NCI-H345 treated with DMSO at 0.1 percent for 48 hours (cell line): Measurements from ENCODE around the gene FAS.

Experiments
- DNase-seq: peaks from one replicate; lab custom pipeline; 2025; ENCODE audit not compliant: unreplicated experiment; lab: John Stamatoyannopoulos, UW

Gene FAS

DNA sequence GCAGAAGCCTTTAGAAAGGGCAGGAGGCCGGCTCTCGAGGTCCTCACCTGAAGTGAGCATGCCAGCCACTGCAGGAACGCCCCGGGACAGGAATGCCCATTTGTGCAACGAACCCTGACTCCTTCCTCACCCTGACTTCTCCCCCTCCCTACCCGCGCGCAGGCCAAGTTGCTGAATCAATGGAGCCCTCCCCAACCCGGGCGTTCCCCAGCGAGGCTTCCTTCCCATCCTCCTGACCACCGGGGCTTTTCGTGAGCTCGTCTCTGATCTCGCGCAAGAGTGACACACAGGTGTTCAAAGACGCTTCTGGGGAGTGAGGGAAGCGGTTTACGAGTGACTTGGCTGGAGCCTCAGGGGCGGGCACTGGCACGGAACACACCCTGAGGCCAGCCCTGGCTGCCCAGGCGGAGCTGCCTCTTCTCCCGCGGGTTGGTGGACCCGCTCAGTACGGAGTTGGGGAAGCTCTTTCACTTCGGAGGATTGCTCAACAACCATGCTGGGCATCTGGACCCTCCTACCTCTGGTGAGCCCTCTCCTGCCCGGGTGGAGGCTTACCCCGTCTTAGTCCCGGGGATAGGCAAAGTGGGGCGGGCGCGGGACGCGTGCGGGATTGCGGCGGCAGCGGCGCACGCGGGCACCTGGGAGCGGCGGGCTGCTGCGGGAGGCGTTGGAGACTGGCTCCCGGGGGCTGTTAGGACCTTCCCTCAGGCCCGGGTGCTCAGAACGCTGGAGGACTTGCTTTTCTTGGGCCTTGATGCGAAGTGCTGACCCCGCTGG lies at the start of gene FAS:
TSS of gene FAS (plus strand) at position 415 of the 777 bp plus-strand sequence. CDS start at position 494, 79 bp downstream.
- no peak for DNase-seq

DNA sequence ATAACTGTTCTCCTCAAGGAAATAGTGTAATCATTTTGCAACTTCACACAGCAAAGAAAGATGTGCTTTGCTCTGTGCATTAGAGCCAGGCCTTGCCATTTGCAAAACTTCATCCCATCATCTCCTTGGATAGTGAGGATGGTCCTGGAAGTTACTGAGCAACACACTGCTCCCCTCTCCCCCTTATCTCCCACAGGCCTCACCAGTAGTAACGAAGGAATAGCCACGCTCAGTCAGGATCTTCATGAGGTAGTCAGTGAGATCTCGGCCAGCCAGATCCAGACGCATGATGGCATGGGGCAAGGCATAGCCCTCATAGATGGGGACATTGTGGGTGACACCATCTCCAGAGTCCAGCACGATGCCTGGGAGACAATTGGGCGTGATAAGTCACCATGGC lies 49.6 kb upstream of the FAS start:
- no peak for DNase-seq

DNA sequence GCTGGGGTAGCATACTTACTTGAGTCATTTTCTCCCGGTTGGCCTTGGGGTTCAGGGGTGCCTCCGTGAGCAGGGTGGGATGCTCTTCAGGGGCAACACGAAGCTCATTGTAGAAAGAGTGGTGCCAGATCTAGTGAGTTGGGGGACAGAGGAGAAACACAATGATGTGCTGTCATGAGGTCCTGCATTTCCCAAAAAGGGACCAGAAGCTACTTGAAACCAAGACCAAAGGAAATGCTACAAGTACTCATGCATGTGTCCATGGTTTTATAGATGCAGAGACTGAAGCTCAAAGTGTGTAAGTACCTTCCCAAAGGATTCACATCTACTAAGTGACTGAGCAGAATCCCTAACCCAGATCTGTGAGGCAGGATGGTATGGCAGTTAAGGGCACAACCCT lies 46.8 kb upstream of the FAS start:
- DNase-seq, result no peak

DNA sequence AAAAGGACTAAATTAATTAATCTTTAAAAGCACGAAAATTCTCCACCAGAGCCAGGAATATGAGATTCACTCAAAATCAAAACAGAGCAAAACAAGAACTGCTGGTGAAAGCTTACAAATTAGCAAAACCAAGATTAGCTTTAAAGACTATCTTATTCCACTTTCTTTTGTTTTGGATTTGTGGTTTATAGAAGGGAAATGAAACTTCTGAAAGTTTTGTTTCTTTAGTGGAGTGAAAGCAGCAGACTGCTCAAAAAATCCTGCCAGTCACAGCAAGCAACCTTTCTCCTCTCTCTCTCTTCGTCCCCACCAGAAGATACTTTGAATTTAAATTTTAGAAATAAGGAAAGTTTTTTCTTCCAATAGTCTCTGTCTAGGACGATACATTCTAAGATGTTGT lies 45.8 kb upstream of the FAS start:
- DNase-seq, result no peak

DNA sequence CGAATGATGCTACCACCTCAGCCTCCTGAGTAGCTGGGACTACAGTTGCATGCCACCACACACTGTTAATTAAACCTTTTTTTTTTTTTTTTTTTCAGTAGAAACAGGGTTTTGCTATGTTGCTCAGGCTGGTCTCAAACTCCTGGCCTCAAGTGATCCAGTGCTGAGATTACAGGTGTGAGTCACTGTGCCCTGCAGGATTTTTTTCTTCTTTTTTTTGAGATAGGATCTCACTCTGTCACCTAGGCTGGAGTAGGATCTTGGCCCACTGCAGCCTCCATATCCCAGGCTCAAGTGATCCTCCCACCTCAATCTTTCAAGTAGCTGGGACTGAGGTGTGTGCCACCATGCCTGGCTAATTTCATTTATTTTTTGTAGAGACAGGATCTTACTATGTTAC lies 44.4 kb upstream of the FAS start:
- DNase-seq, result no peak

DNA sequence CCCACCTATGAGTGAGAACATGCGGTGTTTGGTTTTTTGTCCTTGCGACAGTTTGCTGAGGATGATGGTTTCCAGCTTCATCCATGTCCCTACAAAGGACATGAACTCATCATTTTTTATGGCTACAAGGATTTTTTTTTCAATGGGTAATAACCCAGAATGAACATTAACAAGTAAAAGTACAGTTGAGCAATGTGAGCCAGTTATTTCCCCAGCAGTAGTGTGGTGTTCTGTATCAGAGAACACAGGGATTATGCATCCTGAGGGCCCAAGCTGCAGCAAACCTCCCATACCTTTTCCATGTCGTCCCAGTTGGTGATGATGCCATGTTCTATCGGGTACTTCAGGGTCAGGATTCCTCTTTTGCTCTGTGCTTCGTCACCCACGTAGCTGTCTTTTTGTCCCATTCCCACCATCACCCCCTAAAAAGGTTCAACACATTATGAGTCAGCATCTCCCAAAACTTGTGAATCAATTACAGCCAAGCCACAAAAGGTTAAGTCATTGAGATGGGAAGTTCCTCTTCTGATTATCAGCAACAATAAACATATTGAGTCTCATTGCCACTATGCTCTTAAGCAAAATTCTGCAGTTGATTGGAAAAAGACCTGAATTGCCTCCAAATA lies 43.5 kb upstream of the FAS start:
- no peak for DNase-seq

DNA sequence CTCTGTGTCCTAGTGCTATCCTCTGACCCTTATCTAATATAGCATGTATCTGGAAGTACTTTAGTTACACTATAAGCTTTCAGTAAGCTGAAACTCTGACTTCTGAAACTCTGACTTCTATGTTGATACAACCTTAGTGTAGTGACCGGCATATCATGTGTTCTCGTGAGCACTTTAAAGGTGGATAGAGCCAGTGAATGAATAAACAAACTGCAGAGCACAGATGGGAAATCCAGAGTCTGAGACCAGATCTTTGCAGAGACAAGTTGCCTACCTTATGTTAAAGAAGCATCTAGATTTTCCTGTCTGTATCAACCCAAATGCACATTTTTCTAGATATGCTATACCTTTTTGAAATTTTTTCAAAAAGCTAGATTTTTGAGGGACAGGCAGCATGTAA lies 41.5 kb upstream of the FAS start:
- DNase-seq, result no peak

DNA sequence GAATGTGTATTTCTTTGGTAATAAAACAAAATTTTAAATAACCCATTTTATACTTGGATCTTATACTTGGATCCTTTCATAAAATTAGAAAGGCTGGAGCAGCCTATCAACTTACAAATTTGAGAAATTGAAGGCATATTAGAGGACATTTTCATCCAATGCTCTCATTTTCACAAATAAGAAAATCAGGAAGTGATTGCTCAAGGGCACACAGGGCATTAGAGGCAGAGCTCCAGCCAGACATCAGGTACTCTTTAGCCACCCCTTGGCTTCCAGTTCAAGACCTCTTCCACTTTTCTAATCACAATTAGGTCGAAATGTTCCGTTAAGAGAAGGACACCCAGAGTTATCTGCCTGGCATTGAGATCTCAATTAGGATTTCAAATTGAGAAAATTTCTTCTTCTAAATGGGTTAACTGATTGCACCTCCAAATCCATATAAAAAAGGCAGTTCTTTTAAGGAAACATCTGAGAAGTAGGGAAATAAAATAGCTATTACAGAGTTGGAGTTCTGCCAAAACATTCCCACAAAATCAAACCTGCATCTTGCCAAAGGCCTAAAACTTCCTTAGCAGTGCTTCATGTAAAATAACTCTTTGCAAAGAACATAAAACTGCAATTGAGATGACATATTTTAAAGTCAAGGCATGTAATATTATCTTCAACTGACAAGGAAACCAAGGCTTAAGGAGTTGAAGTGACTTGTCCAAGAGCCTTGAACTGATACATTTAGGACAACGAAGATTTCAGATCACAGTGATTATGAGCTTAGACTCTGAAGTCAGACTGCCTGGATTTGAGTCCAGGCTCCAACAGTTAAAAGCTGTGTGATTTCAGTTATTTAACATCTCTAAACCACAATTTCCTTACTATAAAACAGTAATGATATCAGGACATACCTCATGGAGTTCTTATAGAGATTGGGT lies 40.4 kb upstream of the FAS start:
- DNase-seq, result no peak

DNA sequence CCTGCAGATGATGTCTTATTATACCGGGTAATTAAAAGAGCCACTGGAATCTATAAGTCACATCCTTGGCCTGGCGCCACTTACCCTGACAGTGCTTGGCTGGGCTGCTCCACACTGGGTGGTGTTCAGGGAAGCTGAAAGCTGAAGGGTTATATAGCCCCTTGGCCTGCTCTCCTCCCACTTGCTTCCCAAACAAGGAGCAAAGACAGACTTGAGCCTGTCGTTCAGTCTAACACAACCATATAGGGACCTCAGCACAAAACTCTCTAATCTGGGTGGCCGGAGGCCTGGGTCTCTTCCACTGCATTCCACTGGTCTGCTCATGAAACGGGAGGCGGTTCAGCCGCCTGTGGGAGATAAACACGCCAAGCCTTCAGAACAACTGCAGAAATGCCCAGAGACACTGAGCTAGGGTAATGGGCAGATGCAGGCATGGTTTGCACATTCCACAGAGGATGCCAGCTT lies 37.9 kb upstream of the FAS start, which contains the start of gene ACTA2:
TSS of gene ACTA2 (minus strand) at position 127 of the 465 bp plus-strand sequence. CDS start 3,843 bp downstream, outside the sequence.
- no peak for DNase-seq

DNA sequence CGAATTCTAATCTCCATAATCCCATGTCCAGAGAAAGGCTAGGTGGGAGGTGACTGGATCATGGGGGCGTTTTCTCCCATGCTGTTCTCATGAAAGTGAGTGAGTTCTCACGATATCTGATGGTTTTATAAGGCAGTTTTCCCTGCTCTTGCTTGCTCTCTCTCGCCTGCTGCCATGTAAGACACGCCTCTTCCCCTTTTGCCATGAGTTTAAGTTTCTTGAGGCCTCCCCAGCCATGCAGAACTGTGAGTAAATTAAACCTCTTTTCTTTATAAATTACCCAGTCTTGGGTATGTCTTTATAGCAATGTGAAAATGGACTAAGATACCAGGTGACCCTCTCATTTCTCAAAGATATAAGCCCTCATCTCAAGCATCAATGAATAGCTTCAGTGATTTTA lies 36.9 kb upstream of the FAS start:
- DNase-seq, result no peak

DNA sequence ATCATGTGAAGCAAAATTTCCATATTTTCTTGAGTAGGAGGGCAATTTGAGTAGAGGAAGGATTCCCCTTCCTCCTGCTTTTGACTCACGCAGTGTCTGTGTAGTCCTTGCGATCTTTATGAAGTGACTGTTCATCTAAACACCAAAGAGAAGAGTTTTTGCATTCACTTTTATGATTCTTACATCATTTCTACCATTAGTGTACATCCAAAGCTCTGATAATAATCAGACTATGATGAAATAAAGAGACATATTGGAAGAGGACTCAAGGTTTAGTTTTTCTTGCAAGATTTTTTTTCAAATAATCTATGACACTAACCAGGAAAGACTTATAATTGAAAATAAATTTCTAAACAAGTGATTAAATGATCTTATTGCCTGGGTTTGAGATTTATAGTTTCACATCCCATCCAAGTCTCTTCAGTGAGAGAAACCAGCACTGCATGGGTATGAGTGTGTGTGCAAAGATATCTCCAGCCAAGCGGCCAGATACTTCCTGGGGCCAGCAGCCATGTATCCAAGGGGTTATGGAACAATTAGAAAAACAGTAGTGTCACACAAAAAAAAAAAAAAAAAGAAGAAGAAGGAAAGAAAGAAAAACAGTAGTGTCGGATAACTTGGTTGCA lies 36.0 kb upstream of the FAS start:
- DNase-seq, result no peak

DNA sequence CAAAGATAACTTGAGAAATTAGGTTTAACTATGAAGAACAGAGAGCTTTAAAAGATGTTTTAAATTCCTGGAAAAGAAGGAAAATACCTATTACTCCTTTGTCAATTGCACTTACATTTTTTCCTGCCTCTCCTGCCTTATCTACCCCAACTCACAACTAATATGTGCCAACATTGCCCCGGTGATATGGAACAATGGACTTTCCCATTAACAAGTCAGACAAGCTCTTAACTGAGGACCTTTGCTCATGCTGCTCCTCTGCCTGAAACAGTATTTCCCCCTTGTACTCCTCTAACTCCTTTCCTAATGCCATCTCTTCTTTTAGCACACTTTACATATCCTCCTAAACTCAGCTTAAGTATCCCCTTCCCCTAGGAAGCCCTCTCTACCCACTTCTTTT lies 33.2 kb upstream of the FAS start:
- no peak for DNase-seq

DNA sequence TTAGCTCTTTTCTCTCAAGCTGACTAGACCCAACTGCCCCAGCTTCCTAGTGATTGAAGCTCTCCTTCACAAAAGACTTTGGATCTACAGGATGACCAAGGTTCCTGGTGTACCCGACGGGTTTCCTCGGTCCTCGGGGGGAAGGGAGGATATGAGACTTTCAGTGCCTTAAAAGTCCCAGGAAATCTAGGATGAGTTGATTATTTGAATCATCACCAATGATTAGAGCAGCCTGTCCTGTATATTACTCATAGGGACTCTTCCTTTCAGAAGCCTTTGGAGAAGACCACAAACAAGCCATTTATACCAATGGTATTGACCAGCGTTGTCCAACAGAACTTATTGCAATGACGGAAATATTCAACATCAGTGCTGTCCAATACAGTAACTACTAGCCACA lies 31.9 kb upstream of the FAS start:
- DNase-seq, result no peak

DNA sequence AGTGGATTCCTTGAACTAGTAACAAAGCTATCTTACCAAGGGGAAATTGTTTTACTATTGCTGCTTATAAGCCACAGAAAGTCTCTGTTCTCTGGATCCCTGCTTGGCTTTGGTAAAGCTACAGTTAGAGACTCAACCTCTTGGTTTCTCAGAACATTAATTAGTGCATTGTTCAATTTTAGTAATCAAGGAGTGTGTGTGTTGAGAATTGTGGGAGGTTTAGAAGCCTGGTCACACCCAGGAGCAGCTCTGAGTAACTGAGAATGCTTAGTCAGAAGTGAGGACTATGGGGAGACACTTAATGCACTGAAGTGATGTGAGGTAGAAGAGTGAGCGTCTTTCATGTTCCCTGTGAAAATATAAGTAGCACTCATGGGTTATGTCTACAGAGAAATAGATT lies 29.8 kb upstream of the FAS start:
- no peak for DNase-seq

DNA sequence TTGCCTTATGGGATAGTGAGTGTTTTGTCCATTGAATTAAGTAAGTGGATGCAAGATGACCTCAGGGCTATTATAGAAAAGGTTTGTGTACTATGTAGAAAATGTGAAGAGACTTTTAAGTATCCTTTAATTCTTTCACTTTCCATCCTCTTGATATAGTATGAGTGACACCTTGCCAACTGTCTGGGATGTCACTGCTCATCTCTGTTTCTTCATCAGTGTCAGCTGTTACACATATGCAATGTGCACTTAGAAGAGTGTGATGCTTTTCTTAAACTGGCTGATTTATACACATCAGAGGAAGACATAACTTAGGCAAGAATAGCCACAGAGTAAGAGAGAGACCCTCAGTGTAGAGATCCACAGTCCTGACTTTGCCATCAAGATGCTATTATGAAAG lies 29.3 kb upstream of the FAS start:
- DNase-seq, result no peak

DNA sequence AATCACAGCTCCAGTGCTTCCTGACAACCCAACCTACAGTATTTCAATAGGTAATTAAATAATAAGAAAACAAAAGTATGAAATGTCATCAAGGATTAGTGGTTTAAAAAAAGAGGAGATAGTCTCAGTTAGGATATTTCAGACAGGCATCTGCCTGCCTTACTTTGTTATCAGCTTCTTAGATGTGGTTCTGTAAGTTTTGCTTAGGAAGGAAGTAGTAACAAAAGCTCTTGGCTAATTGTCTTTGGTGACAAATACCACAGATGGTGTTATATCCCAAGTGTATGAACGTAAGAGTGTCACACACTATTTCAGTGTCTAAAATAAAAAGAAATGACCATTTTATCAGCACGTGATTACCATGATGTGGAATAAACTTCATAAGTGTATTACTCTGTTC lies 28.3 kb upstream of the FAS start:
- DNase-seq, result no peak

DNA sequence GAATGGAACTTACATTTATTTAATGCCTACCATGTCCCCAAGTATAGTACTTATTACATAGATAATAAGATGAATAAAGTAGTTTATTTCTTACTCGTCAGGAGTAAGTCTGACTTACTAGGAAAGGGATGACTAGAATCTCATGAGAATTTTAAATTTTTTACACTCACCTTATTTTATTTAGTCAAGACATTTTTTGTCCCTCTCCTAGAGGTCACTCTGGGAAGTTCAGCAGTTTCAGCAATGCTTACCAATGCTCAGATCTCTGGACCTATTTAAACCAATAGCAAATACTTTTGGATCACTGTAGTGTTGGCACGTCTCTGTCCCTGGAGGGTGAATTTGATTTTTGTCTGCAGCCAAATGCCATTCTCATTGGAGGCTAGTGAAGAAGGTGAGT lies 27.3 kb upstream of the FAS start:
- DNase-seq, result no peak

DNA sequence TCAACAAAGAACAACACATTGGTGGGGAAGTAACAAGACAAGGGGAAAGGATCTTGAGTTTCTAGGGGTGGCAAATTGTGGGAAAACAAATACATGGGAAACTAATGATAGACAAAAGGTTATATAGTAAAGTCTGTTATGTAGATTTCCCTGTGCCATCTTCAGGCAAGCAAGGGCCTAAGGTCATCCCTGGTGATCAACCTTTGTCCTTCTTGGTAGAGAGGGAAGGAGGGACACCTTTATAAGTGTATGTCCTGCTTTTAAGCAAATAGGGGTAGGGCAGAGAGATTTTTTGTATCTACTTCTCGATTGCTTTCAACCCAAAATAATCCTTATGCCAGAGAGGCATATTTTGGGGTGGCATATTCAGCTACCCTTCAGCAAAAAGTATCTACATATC lies 26.2 kb upstream of the FAS start:
- DNase-seq, result no peak

DNA sequence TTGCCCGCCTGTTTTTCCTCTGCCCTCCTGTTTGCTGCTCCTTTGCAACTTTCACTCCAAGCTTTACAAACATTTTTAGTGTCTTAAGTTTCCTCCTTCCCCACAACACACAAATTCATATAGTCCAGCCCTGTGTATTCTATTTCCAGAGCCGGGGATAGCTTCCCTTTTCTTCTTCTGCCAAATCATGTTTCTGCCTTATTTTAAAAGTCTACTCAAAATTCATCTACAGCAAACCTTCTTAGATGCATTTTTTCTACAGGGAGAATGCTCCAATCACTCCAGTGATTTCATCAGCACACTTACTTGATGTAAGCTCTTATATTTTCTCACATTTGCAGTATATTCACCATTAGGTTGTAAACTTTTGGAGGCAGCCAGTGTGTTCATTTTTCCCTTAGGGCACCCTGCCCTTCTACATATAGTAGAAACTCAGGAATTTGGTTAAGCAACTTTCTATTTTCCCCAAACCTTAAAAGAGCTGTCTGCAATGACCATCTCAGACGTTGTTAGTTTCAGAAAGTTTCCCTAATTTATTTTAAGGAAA lies 25.7 kb upstream of the FAS start:
- DNase-seq, result no peak

DNA sequence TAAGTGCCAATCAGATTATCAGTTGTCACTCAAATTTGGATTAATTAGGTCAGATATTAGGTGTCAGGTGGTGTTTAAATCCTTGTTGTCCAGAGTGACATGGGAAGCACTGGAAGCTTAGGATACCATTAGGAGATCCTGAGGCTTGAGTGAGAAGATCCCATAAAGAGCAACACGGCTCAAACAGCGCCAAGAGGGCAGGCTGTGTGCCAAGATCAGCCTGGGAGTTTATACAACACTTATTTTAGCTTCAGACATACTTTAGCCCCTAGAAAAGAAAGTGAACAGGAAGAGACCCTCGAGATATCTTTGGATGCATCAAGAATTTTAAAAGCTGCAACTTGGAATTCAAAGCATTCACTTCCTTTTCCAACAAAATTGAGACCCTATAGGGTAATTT lies 23.8 kb upstream of the FAS start:
- no peak for DNase-seq

DNA sequence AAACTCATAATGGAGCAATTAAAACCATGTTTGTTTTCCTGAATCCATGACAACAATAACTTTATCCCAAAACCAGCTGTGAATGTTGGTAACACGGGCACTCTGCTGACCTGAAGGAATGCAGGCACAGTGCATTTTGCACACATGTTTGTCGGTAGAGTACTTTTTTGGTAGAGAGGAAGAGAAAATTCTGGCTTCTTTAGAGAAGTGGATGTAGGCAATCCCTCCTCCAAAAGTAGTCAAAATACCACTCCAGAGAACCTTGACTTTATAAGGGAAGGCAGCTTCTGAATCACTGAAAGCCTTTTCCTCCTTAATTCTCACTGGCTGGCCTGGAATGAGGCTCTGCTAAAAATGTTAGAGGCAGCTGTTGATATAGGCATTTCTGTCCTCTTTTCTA lies 22.2 kb upstream of the FAS start:
- DNase-seq, result no peak
